Measurements from ENCODE around the gene ABCF2. TPM values are rescaled to one million over a fixed set of nuclear protein-coding genes. Genes with fewer than 3 reads are reported as not detected.

ABCF2 gene
- total RNA-seq, 2 experiments from 2014 or later, result 48.1 to 56.2 TPM

DNA sequence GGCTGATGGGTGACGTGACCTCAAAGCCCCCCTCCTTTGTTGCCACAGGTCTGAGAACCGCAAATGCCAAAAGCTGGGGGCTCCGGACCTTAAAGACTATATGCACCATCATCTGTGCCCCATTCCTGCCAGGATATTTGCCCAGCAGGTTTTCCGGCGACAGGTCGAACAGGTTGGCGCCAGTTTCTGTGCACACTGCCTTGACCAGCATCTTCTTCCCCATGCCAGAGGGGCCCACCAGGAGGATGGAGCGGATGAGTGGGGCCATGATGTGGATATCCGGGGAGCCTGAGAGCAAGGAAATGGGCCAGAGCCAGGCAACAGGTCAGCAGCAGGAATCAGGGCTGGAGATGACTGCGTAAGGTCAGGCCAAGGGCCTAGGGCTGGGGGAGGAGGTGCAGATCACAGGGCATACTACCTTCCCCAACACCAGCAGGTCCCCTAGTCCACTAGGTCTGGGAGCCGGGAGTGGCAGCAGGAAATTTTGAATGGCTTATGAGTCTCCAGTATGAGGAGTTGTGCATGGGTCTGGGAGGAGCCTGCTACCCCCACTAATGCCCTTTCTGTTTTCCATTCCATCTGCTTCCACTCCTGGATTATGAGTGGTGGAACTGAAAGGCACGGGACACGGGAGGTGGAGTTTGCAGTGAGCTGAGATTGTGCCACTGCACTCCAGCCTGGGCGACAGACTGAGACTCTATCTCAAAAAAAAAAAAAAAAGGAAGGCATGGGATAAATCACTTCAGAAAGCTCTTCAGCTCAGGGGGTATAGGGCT is 33.6 kb downstream of the ABCF2 start:
- Mint-ChIP-seq H3K27ac (no peak overlapping the region), H3K4me3 (no peak overlapping the region), H3K9me3 (no peaks in the 10 kb centered on the region), H3K27me3 (peaks cover 2% of the 10 kb centered on the region), H3K4me1 (ENCODE audit: low read depth) (no peaks in the 10 kb centered on the region), H3K36me3 (ENCODE audit: low read depth) (no peaks in the 10 kb centered on the region)
- DNase-seq, result no peak
- no peak for ATAC-seq
- no peak for TF ChIP-seq CTCF (IDR thresholded peaks at IDR 0.05)
- CTCF ChIA-PET, result no interaction called here
- intact Hi-C loops (cut with micrococcal nuclease), result no loop called here
- POLR2A ChIA-PET, result no interaction called here

- Mint-ChIP-seq H3K27me3 (peaks cover 2% of the 10 kb centered on the region), H3K36me3 (ENCODE audit: low read depth) (no peaks in the 10 kb centered on the region), H3K4me3 (no peak overlapping the region), H3K4me1 (ENCODE audit: low read depth) (no peaks in the 10 kb centered on the region), H3K9me3 (no peaks in the 10 kb centered on the region), H3K27ac (no peak overlapping the region)
- ChIA-PET CTCF (no interaction called here), POLR2A (no interaction called here)
- no peak for ATAC-seq
- intact Hi-C loops (cut with micrococcal nuclease), result no loop called here
- no peak for TF ChIP-seq CTCF (IDR thresholded peaks at IDR 0.05)
- no peak for DNase-seq
These were observed 34.9 kb downstream of the ABCF2 start for GRCh38 chr7:151192002-151192539.

DNA sequence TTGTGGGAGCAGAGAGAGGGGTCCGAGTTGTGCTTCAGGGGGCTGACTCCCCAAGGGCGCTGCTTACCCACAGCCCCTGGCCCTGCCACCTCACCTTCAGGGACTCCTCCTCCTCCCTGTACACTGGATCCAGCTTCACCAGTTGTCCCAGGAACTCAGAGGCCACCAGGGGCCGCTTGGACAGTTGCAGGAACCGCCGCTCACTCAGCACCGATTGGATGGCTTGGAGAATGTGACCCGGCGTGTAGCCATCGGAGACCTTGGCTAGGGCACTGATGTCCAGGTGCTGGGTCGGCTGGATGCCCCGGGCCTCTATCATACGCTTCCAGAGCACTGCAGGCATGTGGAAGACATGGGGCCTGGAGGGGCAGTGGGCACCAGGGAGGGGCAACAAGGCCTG is 35.5 kb downstream of the ABCF2 start:
- intact Hi-C loops (cut with micrococcal nuclease), result no loop called here
- Mint-ChIP-seq H3K36me3 (ENCODE audit: low read depth) (no peaks in the 10 kb centered on the region), H3K4me1 (ENCODE audit: low read depth) (no peaks in the 10 kb centered on the region), H3K27me3 (peaks cover 2% of the 10 kb centered on the region), H3K4me3 (no peak overlapping the region), H3K27ac (no peak overlapping the region), H3K9me3 (no peaks in the 10 kb centered on the region)
- no peak for DNase-seq
- no peak for ATAC-seq
- CTCF ChIA-PET, result no interaction called here
- no peak for TF ChIP-seq CTCF (IDR thresholded peaks at IDR 0.05)
- POLR2A ChIA-PET, result no interaction called here

DNA sequence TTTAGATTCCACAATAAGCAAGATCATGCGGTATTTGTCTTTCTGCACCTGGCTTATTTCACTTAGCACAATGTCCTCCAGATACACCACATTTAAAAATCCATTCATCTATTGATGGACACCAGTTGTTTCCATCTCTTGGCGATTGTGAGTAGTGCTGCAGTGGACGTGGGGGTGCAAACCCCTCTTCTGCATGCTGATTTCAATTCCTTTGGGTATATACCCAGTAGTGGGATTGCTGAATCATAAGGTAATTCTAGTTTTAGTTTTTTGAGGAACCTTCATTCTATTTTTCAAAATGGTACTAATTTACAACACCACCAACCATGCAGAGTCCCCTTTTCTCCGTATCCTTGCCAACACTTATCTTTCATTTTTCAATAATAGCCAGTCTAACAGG is 38.0 kb downstream of the ABCF2 start:
- no peaks in the 10 kb centered on the region for H3K27me3 Mint-ChIP-seq
- H3K4me3 Mint-ChIP-seq, result no peak overlapping the region

More for the DNA sequence above, 38.0 kb downstream of the ABCF2 start:
- ChIA-PET POLR2A (no interaction called here), CTCF (no interaction called here)
- intact Hi-C loops (cut with micrococcal nuclease), result no loop called here
- ATAC-seq (no peak), DNase-seq (no peak)
- no peaks in the 10 kb centered on the region for H3K4me1 Mint-ChIP-seq (ENCODE audit: low read depth)
- no peaks in the 10 kb centered on the region for H3K9me3 Mint-ChIP-seq
- no peak overlapping the region for H3K27ac Mint-ChIP-seq
- TF ChIP-seq CTCF (IDR thresholded peaks at IDR 0.05), result no peak
- no peaks in the 10 kb centered on the region for H3K36me3 Mint-ChIP-seq (ENCODE audit: low read depth)
